Peyer's patch (tissue), 4 donors: ENCODE results near the gene PAOX. TPM values are rescaled to one million over a fixed set of nuclear protein-coding genes. Genes with fewer than 3 reads are reported as not detected.

Experiments
- DNase-seq, 3 donors: peaks; one replicate each; pipeline ENCODE4 v3.0.0-alpha.2; 2017 to 2019
- H3K27ac ChIP-seq, 4 donors: fragments of 200-600 bp; sonication (generic); one replicate each; pipeline ENCODE4 v1.5.1; 2016 to 2019
- H3K27me3 ChIP-seq, 2 donors: fragments of 200-600 bp; sonication (generic); one replicate each; pipeline ENCODE4 v1.5.1; 2019
- H3K36me3 ChIP-seq, 3 donors: fragments of 200-600 bp; sonication (generic); one replicate each; pipeline ENCODE4 v1.5.1; 2016 to 2019
- H3K4me1 ChIP-seq, 4 donors: fragments of 200-600 bp; sonication (generic); one replicate each; pipeline ENCODE4 v1.5.1; 2016 to 2019
- H3K4me3 ChIP-seq, 4 donors: fragments of 200-600 bp; sonication (generic); 1 replicate in 3 of 4; 2 replicates in 1 of 4; pipeline ENCODE4 v1.5.1; 2016 to 2019; ENCODE audit warnings: mild to moderate bottlenecking in 1 of 4
- H3K9me3 ChIP-seq, 4 donors: fragments of 200-600 bp; sonication (generic); one replicate each; pipeline ENCODE4 v1.5.1; 2016 to 2019; ENCODE audit warnings: mild to moderate bottlenecking in 1 of 4
- CTCF ChIP-seq, 6 experiments: fragments of 450-650 bp in 4 of 6; fragments of 200-600 bp in 2 of 6; sonication (generic) in 1 of 6; IDR thresholded peaks; one replicate each; pipeline ENCODE4 v1.5.1; 2017 to 2019; ENCODE audit warnings: antibody characterized with exemption in 6 of 6, mild to moderate bottlenecking in 3 of 6, moderate library complexity in 1 of 6
- POLR2A ChIP-seq, 2 donors: fragments of 450-650 bp; IDR thresholded peaks; one replicate each; pipeline ENCODE4 v1.5.1; 2017; ENCODE audit warnings: antibody characterized with exemption in 2 of 2, mild to moderate bottlenecking in 2 of 2, moderate library complexity in 2 of 2
- total RNA-seq, 4 donors: library from RNA; depleted of rRNA; stranded (reverse); fragments of >200 nt; gene quantifications; one replicate each; pipeline ENCODE4 v1.1.0, GENCODE V29; 2016

Gene PAOX
- total RNA-seq, 4 donors from 2014 or later = 19.8 to 53.7 (median 36.9) TPM

GRCh38 chr10:133335246-133336117 is 43.6 kb upstream of the PAOX start:
- Histone ChIP-seq H3K9me3 (no peaks in the 10 kb centered on the region), H3K27ac (peak overlapping the region; percentile 31 to 59 (median 42)), H3K4me3 (peak overlapping the region; percentile 39 to 50 (median 50)), H3K27me3 (peaks cover 0 to 25% of the 10 kb centered on the region in 2 donors), H3K4me1 (peaks cover 0 to 26% (median 13%) of the 10 kb centered on the region in 4 donors), H3K36me3 (no peaks in the 10 kb centered on the region)
- TF ChIP-seq CTCF (IDR thresholded peaks at IDR 0.05) (no peak), POLR2A (IDR thresholded peaks at IDR 0.05) (no peak)
- peak; percentile 65 to 88 (median 74) for DNase-seq

- Histone ChIP-seq H3K9me3 (no peaks in the 10 kb centered on the region), H3K4me3 (peak overlapping the region; percentile 39 to 50 (median 50))
- TF ChIP-seq POLR2A (IDR thresholded peaks at IDR 0.05) (no peak), CTCF (IDR thresholded peaks at IDR 0.05) (no peak)
These were observed 42.9 kb upstream of the PAOX start for GRCh38 chr10:133336118-133336576.

GRCh38 chr10:133336577-133337369 is 42.3 kb upstream of the PAOX start, which contains the start of gene CALY:
CALY (minus strand) TSS chr10:133336896; CDS start chr10:133328989, 7,907 bp downstream.
- peaks cover 0 to 25% of the 10 kb centered on the region in 2 donors for H3K27me3 ChIP-seq
- H3K4me3 ChIP-seq = peak within 1 kb of the TSS; percentile 39 to 50 (median 50)
- no peaks in the 10 kb centered on the region for H3K9me3 ChIP-seq
- TF ChIP-seq CTCF (IDR thresholded peaks at IDR 0.05) = no peak
- no peak for TF ChIP-seq POLR2A (IDR thresholded peaks at IDR 0.05)
- H3K27ac ChIP-seq = peak within 1 kb of the TSS; percentile 31 to 59 (median 42)
- H3K4me1 ChIP-seq = peaks cover 0 to 26% (median 13%) of the 10 kb centered on the region in 4 donors
- H3K36me3 ChIP-seq = no peaks in the 10 kb centered on the region
- peak; percentile 66 to 89 (median 71) for DNase-seq

More at GRCh38 chr10:133336118-133336576, 42.9 kb upstream of the PAOX start:
- Histone ChIP-seq H3K27me3 (peaks cover 0 to 25% of the 10 kb centered on the region in 2 donors), H3K4me1 (peaks cover 0 to 26% (median 13%) of the 10 kb centered on the region in 4 donors), H3K27ac (peak overlapping the region; percentile 31 to 59 (median 42)), H3K36me3 (no peaks in the 10 kb centered on the region)
- DNase-seq = no peak

- no peak for DNase-seq
- H3K27ac ChIP-seq = peak overlapping the region in 1 of 4 donors; percentile 33
- no peak overlapping the region for H3K4me3 ChIP-seq
- peaks cover 0 to 25% of the 10 kb centered on the region in 2 donors for H3K27me3 ChIP-seq
- H3K9me3 ChIP-seq = no peaks in the 10 kb centered on the region
- peaks cover 0 to 26% (median 13%) of the 10 kb centered on the region in 4 donors for H3K4me1 ChIP-seq
- TF ChIP-seq CTCF (IDR thresholded peaks at IDR 0.05) (no peak), POLR2A (IDR thresholded peaks at IDR 0.05) (no peak)
- no peaks in the 10 kb centered on the region for H3K36me3 ChIP-seq
These were observed 41.7 kb upstream of the PAOX start for GRCh38 chr10:133337370-133337725.
